K562 (cell line): Measurements from ENCODE around the gene GABBR1. TPM values are rescaled to one million over a fixed set of nuclear protein-coding genes. Genes with fewer than 3 reads are reported as not detected.

Experiments
- ATAC-seq: fragments of 200-7000 bp; cut with Tn5 transposase; 3 replicates; pipeline ENCODE4 v1.9.1; 2020; ENCODE audit warnings: moderate library complexity
- BruUV-seq: library from RNA; stranded (reverse); fragments of 400-500 nt; replicated peaks from 2 replicates; lab custom pipeline; 2021; lab: Mats Ljungman, UMichigan
- CTCF ChIA-PET: fragments of 300-600 bp; formaldehyde crosslinking; extraction: SDS; loops from one replicate; lab custom pipeline; 2021; ENCODE audit warnings: low intra/inter-chr PET ratio; lab: Yijun Ruan, JAX
- POLR2A ChIA-PET: fragments of 300-600, 350-650 bp; sonication (Branson Sonifier 250); formaldehyde crosslinking; extraction: SDS; loops from one replicate; lab custom pipeline; 2021; ENCODE audit warnings: antibody characterized with exemption, inconsistent platforms; lab: Yijun Ruan, JAX
- DNase-seq, 4 experiments: peaks; one replicate each; pipeline versions ENCODE4 v3.0.0 to v3.0.0-alpha.2; 2011 to 2018; ENCODE audit warnings: low spot score in 3 of 4, mixed read lengths in 3 of 4; ENCODE audit errors: extremely low read depth in 1 of 4
- FAIRE-seq: peaks from 2 replicates; lab custom pipeline; 2011; peaks lifted over from hg19 to GRCh38; lab: Jason Lieb, UNC
- H2AFZ ChIP-seq: 2 replicates; pipeline ENCODE4 v1.6.0; 2011; ENCODE audit warnings: low read depth, low read length, control low read depth, inconsistent platforms
- H3K27ac ChIP-seq: fragments of 200-600 bp; 3 replicates; pipeline ENCODE4 v1.8.0; 2011; ENCODE audit warnings: low read depth, mild to moderate bottlenecking, control low read depth, inconsistent platforms, low read length, moderate library complexity, mixed read lengths; ENCODE audit errors: extremely low read depth
- H3K27me3 ChIP-seq, 2 experiments: fragments of 300-600 bp in 1 of 2; 2 replicates in 1 of 2; 3 replicates in 1 of 2; pipeline versions ENCODE4 v1.6.0 to v1.8.0; 2011; ENCODE audit warnings: inconsistent platforms in 2 of 2, low read length in 2 of 2, mild to moderate bottlenecking in 1 of 2, mixed read lengths in 1 of 2, moderate library complexity in 1 of 2; ENCODE audit not compliant: control insufficient read depth in 2 of 2, insufficient read depth in 2 of 2
- H3K36me3 ChIP-seq: fragments of 300-600 bp; 3 replicates; pipeline ENCODE4 v1.8.0; 2011; ENCODE audit warnings: mild to moderate bottlenecking, low read length, inconsistent platforms; ENCODE audit not compliant: control insufficient read depth, insufficient read depth
- H3K4me1 ChIP-seq, 2 experiments: fragments of 200-600 bp in 1 of 2; replicated peaks in 1 of 2; 2 replicates in 1 of 2; 3 replicates in 1 of 2; pipeline versions ENCODE4 v1.5.1 to v1.8.0; 2011; ENCODE audit warnings: inconsistent platforms in 2 of 2, low read length in 2 of 2, mild to moderate bottlenecking in 1 of 2, mixed read lengths in 1 of 2, moderate library complexity in 1 of 2; ENCODE audit not compliant: control insufficient read depth in 2 of 2, insufficient read depth in 2 of 2
- H3K4me2 ChIP-seq: 2 replicates; pipeline ENCODE4 v1.6.1; 2011; ENCODE audit warnings: low read length, control low read depth, inconsistent platforms, mixed read lengths; ENCODE audit not compliant: insufficient read depth
- H3K4me3 ChIP-seq: fragments of 200-600 bp; sonication (generic), shearing (Covaris generic); 2 replicates; pipeline ENCODE4 v1.5.1; 2016; ENCODE audit warnings: control low read depth, inconsistent platforms
- H3K79me2 ChIP-seq: fragments of 200-600 bp; 3 replicates; pipeline ENCODE4 v1.8.0; 2011; ENCODE audit warnings: low read length, inconsistent platforms; ENCODE audit not compliant: control insufficient read depth, insufficient read depth
- H3K9ac ChIP-seq, 2 experiments: 2 replicates each; pipeline versions ENCODE4 v1.6.0 to v1.6.1; 2011; ENCODE audit warnings: low read depth in 2 of 2, low read length in 2 of 2, control low read depth in 1 of 2, inconsistent platforms in 1 of 2, mild to moderate bottlenecking in 1 of 2, mixed read lengths in 1 of 2; ENCODE audit not compliant: insufficient read depth in 1 of 2
- H3K9me1 ChIP-seq: one replicate; pipeline ENCODE4 v1.6.0; 2011; ENCODE audit warnings: inconsistent platforms, mild to moderate bottlenecking, low read length, moderate library complexity; ENCODE audit not compliant: control insufficient read depth, insufficient read depth
- H3K9me3 ChIP-seq: replicated peaks from 2 replicates; pipeline ENCODE4 v1.5.1; 2011; ENCODE audit warnings: low read depth, low read length, inconsistent platforms; ENCODE audit not compliant: control insufficient read depth, insufficient read depth
- H4K20me1 ChIP-seq: replicated peaks from 2 replicates; pipeline ENCODE4 v1.6.1; 2011; ENCODE audit warnings: low read length, inconsistent platforms, mixed read lengths; ENCODE audit not compliant: control insufficient read depth, insufficient read depth
- ETV6 ChIP-seq, 3 experiments: fragments of 150-350 bp in 1 of 3; sonication (generic) in 1 of 3; formaldehyde crosslinking in 1 of 3; IDR thresholded peaks; 2 replicates each; pipeline versions ENCODE4 v1.6.1 to v1.8.0; 2014 to 2022; ENCODE audit warnings: borderline replicate concordance in 2 of 3, low read depth in 2 of 3, antibody characterized with exemption in 1 of 3, low read length in 1 of 3, mild to moderate bottlenecking in 1 of 3, missing genetic modification reagents in 1 of 3
- FOXM1 ChIP-seq, 2 experiments: fragments of 450-650 bp in 1 of 2; sonication (generic) in 1 of 2; formaldehyde crosslinking in 1 of 2; IDR thresholded peaks; 2 replicates each; pipeline versions ENCODE4 v1.6.1 to v1.9.0; 2017 to 2022; ENCODE audit warnings: low read depth in 2 of 2, mild to moderate bottlenecking in 2 of 2, missing genetic modification reagents in 1 of 2, moderate library complexity in 1 of 2
- HIVEP1 ChIP-seq: fragments of 250-450 bp; sonication (Bioruptor Pico); IDR thresholded peaks from 2 replicates; pipeline ENCODE4 v1.4.0; 2020; ENCODE audit warnings: mild to moderate bottlenecking
- NFE2L1 ChIP-seq: fragments of 450-650 bp; IDR thresholded peaks from 2 replicates; pipeline ENCODE4 v1.6.1; 2016; ENCODE audit warnings: missing genetic modification characterization, low read depth, mild to moderate bottlenecking, missing compliant biosample characterization, moderate library complexity, borderline replicate concordance
- SPI1 ChIP-seq: IDR thresholded peaks from 2 replicates; pipeline ENCODE4 v1.6.1; 2011; ENCODE audit warnings: low read depth, low read length, control low read depth, borderline replicate concordance
- ZBTB26 ChIP-seq: fragments of 450-650 bp; formaldehyde crosslinking; IDR thresholded peaks from 2 replicates; pipeline ENCODE4 v1.4.0; 2022; ENCODE audit warnings: missing genetic modification characterization
- ZC3H4 ChIP-seq: sonication (generic); formaldehyde crosslinking; IDR thresholded peaks from 2 replicates; pipeline ENCODE4 v1.9.0; 2021; ENCODE audit warnings: missing genetic modification reagents, borderline replicate concordance
- WGBS: fragments of 100-300 bp; shearing (Covaris generic); methylation state at CpG from one replicate; pipeline ENCODE4 v1.1.6; 2016; ENCODE audit warnings: low coverage, mixed read lengths; ENCODE audit not compliant: insufficient coverage; ENCODE audit errors: missing lambda C conversion rate; 5-methylcytosine and 5-hydroxymethylcytosine counted together
- in situ Hi-C: fragments of 300-500 bp; cut with MboI; formaldehyde crosslinking; loops from 4 replicates; pipeline ENCODE4 v1.15.0; 2018; ENCODE audit warnings: inconsistent platforms, mixed read lengths
- intact Hi-C: fragments of 100-400 bp; cut with micrococcal nuclease; formaldehyde crosslinking; loops from 2 replicates; pipeline ENCODE4 v1.14.2; 2022
- polyA plus RNA-seq, 8 experiments: library from polyadenylated mRNA; depleted of rRNA in 4 of 8; stranded (reverse) in 5 of 8; unstranded in 3 of 8; fragments of >200 nt; fragmentation: Nextera tagmentation in 2 of 8; fragmentation: Illumina TruSeq in 1 of 8; extraction: Ambion mirVana in 2 of 8; extraction: Trizol in 1 of 8; gene quantifications; 2 replicates each; pipeline versions ENCODE4 v1.2.1 to v1.2.3, GENCODE V29; 2011 to 2014; ENCODE audit warnings: inconsistent platforms in 1 of 8, missing spikeins in 1 of 8
- total RNA-seq, 7 experiments: library from RNA; depleted of rRNA in 6 of 7; stranded (reverse); fragments of >200 nt in 6 of 7; fragmentation: Illumina TruSeq in 2 of 7; extraction: Trizol in 2 of 7; gene quantifications; 2 replicates each; pipeline versions ENCODE4 v1.2.1 to v1.2.3, GENCODE V29; 2011 to 2021; ENCODE audit warnings: low replicate concordance in 1 of 7
- TF ChIP-seq, protein P1 (sequence below): fragments of 250-450 bp; sonication (Bioruptor Pico); IDR thresholded peaks from 2 replicates; pipeline ENCODE4 v1.8.0; 2022; ENCODE audit warnings: inconsistent platforms, mild to moderate bottlenecking, moderate library complexity, borderline replicate concordance

Gene GABBR1
- total and polyA plus RNA-seq, 9 of the 15 experiments (the other 6 are each of a cell fraction or from before 2014, with no cell fraction given) = 2.2 to 48.3 (median 20.8) TPM

DNA sequence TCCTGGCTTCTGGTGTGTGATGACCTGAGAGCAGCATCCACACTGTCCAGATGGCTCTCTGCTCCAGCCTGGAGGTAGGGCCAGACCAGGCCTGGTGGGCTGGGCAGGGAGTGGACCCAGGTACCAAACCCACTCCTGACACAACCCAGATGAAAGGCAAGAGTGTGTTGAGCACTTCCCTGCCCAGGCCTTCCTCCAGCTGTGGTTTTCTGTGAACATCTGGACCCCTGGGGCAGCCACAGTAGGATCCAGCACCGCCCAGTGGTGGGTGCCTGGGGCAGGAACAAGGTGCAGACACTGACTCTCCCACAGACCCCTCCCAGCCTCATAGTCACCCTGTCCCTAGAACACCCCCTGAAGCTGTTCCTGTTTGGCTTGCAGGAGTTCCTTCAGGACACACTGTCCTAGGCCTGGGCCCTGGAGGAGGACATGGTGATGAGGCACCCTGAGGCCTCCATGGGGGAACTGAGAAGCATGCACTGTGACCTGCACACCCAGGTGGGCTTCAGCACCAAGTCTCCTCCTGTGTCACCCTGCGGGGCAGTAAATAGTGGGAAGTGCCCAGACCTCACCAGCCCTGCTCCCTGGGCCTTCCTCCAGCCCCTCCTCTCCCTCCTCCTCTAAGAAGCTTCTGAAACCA is 102.2 kb downstream of the GABBR1 start (continued):
- TF ChIP-seq FOXM1 (IDR thresholded peaks at IDR 0.05; ENCODE audit: low read depth) = no peak
- no peak for TF ChIP-seq FOXM1 (CRISPR knock-in tag; IDR thresholded peaks at IDR 0.05; ENCODE audit: low read depth)
- no peak for TF ChIP-seq ETV6 (IDR thresholded peaks at IDR 0.05; ENCODE audit: borderline replicate concordance in 1 of 2, low read depth in 2 of 2, low read length in 1 of 2)
- no peak for TF ChIP-seq ETV6 (CRISPR knock-in tag; IDR thresholded peaks at IDR 0.05; ENCODE audit: borderline replicate concordance)
- TF ChIP-seq ZC3H4 (CRISPR knock-in tag) = no peak
- TF ChIP-seq ZBTB26 (CRISPR knock-in tag) = no peak
- TF ChIP-seq SPI1 = no peak
- TF ChIP-seq, all 486 proteins: peak for 0

- no peaks in the 10 kb centered on the region for H3K9me3 ChIP-seq
- no peaks in the 10 kb centered on the region for H3K79me2 ChIP-seq
- WGBS = 0% methylated on average over 3 of the region's 3 CpGs
- H3K27ac ChIP-seq = no peak overlapping the region
- H3K36me3 ChIP-seq = no peaks in the 10 kb centered on the region
- ATAC-seq = no peak
- in situ Hi-C loops = no loop called here
- no peak overlapping the region for H3K9ac ChIP-seq
- no TSS peak for BruUV-seq
- DNase-seq = no peak
- CTCF ChIA-PET = no interaction called here
- H3K9me1 ChIP-seq = no peaks in the 10 kb centered on the region
- no peak overlapping the region for H3K4me3 ChIP-seq
- intact Hi-C loops = no loop called here
- H3K27me3 ChIP-seq = peaks cover 3 to 10% of the 10 kb centered on the region in 2 experiments; a peak in 4 of 5 replicates
- H3K4me1 ChIP-seq = no peaks in the 10 kb centered on the region; a peak in 1 of 5 replicates
- H2AFZ ChIP-seq = no peak overlapping the region
- H4K20me1 ChIP-seq = peaks cover 9% of the 10 kb centered on the region; the same call in 1 of the 2 replicates
- TF ChIP-seq NFE2L1 (tag) (no peak), HIVEP1 (no peak)
- TF ChIP-seq, protein P1, sequence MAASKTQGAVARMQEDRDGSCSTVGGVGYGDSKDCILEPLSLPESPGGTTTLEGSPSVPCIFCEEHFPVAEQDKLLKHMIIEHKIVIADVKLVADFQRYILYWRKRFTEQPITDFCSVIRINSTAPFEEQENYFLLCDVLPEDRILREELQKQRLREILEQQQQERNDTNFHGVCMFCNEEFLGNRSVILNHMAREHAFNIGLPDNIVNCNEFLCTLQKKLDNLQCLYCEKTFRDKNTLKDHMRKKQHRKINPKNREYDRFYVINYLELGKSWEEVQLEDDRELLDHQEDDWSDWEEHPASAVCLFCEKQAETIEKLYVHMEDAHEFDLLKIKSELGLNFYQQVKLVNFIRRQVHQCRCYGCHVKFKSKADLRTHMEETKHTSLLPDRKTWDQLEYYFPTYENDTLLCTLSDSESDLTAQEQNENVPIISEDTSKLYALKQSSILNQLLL (CRISPR knock-in tag) = no peak
- TF ChIP-seq, all 486 proteins: peak for 0
- POLR2A ChIA-PET = no interaction called here
- no peak overlapping the region for H3K4me2 ChIP-seq
- FAIRE-seq = no peak
Observed at GRCh38 chr6:29529956-29530355, 103.0 kb downstream of the GABBR1 start.
